Measurements from ENCODE around the gene DENND1A. TPM values are rescaled to one million over a fixed set of nuclear protein-coding genes. Genes with fewer than 3 reads are reported as not detected.
A peak's percentile ranks its signal among the peaks of the same experiment; 100 is the strongest.
"Not testable (repeated sequence)": the region's sequence is repeated elsewhere in the genome, so short reads cannot be mapped to it uniquely, and the experiment has no call there.

DENND1A gene
- total RNA-seq, 1 donor from 2014 or later: 13.6 TPM

DNA sequence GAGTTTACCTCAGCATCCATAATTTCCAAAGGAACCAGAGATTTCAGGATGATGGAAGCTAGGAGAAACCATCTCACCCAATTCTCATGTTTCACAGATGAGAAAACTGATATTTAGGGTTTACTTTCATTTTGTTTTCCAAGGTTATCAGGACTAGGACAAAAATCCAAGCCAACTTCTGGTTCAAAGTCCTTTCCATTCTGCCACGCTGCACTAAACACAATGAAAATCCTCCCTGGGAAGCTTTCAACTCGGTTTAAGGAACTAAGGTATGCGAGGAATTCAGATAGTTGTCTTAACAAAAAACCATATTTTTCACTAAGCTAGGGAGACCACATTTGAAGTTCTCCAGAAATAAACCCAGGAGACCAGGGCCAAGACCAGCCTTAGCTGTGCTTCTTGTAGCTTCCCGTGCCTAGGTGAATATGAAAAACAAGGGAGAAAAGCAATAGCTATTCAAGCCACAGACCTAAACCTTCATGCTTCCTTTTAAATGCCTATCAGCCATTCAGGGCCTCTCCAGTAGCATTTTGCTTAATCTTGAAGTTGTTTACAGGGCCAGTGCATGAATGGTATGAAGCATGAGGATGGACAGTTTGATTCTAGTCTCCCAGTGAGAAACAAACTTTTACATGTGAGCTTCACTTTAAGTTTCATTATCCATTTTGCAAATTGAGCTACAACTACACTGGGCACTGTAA is 167.9 kb downstream of the DENND1A start:
- intact Hi-C loops (cut with DNase I): no loop called here

DNA sequence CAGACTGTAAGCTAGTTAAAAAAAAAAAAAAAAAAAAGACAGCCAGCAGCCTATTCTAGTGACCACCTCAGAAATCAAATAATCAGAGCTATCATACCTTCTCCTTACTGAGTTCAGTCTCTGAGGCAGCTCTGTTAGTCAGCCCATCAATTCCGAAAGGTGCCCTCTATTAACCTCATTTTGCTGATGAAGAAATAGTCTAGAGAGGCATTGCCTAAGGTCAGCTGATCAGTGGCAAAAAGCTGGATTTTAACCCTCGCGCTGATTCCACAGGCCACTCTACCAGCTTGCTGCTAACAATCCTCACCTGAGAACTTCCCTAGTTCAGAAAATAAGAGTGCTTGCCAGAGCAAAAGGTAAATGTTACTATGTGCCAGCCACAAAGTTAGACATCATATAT is 172.0 kb downstream of the DENND1A start:
- DNase-seq (ENCODE audit: missing footprints) (no peak), ATAC-seq (peak; percentile 32)
- intact Hi-C loops (cut with DNase I): no loop called here

More for the DNA sequence above, 167.9 kb downstream of the DENND1A start:
- ATAC-seq: no peak
- no peak for DNase-seq (ENCODE audit: missing footprints)

DNA sequence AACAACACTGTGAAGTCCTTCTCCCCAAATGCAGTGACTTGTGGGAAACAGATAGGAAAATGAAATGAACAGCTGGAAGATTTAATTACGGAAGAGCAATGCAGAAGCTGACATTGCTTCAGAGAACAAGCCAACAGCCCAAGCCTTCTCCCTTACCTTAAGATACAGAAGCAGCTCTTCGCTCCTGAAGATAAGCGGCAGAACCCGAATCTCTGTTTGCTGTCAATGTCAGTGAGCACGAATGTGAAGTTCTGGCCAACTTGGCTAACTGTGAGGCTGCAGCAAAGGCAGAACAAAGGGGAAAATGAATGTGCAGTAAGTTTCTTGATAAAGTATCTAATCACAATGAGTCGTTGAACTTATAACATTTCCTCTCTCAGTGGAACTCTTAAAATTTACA is 172.4 kb downstream of the DENND1A start:
- DNase-seq (ENCODE audit: missing footprints) (no peak), ATAC-seq (peak; percentile 27)
- intact Hi-C loops (cut with DNase I): no loop called here

DNA sequence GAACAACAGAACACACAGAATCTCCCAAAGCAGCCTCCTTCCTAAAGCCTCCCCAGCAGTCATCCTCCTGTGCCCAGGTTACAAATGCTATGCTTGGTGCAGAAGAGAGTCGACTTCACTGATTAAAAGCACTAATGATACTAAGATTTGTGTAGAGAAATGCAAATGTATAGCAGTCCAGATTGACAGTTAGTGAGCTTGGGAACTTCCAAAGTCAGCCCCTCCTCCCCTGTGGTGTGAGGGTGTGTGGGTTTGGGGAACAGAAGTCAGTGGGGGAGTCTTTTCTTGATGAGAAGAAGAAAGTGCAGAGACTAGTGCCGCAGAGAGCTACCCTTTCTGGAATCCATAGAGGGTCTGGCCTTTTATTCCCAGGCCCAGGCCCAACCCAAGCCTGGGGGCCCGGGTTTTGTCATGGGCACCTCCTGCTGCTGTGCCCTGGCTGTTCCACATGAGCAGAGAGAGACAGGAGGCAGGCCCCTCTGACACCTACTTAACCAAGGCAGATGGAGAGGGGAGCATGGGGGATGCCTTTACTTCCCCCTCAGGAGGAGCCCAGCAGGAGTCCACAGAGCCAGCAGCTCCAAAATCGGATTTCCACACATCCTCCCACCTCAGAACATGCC is 173.3 kb downstream of the DENND1A start:
- no peak for ATAC-seq
- DNase-seq (ENCODE audit: missing footprints): no peak
- intact Hi-C loops (cut with DNase I): no loop called here

DNA sequence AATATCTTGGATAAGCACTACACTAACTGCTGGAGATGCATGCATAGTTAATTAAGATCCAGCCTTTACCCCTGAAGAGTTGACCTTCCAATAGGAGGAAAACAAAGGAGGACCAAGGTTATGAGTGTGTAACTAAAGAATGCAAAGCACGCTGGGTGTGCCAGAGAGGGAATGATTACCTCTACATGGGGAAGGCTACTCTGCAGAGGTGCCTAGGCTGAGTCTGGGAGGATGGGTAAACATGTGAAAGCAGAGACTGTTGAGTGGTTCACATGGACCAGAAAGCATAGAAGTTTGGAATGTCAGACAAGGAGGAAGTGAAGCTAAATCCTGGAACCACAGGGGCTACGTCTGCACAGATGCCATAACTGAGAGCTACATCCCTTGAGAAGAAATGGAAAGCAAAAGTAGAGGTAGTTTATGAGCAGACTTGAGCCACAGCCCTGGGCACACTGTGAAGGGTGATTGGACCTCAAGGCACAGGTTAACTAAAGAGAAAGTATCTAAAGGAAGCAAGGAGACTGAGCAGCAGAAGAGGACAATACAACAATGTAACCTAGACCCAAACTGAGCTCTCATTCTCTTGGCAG is 176.2 kb downstream of the DENND1A start:
- intact Hi-C loops (cut with DNase I): no loop called here
- ATAC-seq (no peak), DNase-seq (ENCODE audit: missing footprints) (no peak)

DNA sequence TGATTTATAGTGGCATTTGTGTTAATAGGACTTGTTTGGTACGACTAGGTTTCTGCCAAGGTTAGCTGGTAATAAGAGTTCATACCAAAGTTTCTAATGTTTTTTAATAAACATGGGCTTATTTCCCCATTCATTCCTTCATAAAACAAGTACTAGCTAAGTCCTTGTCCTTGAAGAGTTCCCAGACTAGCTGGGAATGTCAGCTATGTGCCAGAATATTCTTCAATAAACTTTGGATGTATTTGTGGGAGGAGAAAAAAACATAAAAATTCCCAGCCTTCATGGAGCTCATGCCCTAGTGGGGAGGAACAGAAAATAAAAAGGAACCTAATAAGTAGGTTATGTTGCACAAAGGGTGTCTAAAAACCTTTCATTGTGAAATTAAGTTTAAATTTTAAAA is 176.9 kb downstream of the DENND1A start:
- intact Hi-C loops (cut with DNase I): no loop called here
- DNase-seq (ENCODE audit: missing footprints) (no peak), ATAC-seq (no peak)

DNA sequence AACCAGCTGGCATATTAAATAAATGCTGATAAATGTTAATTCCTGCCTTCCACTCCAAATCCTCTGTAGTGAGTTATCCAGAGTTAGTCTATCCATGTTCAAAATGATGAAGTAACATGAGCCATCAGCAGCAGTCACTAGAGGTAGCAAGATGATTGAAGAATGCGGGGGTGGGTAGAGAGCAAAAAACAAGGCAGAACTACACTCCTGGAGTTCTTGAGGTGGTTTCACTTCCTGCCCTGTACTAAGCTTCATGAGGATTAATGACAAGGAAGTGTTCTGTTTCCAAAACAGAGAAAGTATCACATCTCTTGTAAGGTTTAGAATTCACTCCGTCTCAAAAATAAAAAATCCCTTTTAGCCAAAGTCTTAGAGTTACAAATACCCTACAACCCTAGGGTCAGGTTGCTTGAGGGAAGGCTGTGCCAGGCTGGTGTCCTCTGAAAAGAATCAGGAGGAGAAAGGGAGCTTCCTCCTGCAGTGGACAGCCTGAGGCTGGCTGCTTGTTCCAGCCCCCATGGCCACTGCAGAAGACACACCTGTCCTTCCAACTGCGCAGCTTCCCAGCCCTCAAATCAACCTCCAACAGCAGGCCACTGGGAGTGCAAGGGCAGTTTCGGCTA is 180.2 kb downstream of the DENND1A start:
- no peak for DNase-seq (ENCODE audit: missing footprints)
- no peak for ATAC-seq
- intact Hi-C loops (cut with DNase I): loop anchor here (10.0 kb wide), 1 partner anchor 175 kb away; no protein-coding TSS in a partner anchor

DNA sequence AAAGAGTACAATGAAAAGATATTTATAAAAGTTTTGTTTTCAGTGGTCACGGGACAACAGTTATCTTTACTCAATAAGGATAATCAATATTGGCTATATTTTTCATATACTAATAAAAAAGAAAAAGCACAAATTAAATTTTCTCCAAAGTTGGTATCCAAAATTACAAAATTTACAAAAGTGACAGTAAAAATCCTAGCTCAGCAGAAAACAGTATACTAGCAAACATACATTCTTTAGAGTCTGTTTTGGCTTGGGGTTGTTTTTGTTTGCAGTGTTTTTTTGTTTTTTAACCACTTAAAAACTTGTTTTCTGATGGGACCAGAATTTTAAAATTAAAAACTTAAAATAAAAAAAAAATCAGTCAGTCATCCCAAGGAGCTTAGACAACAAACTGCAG is 183.2 kb downstream of the DENND1A start:
- DNase-seq (ENCODE audit: missing footprints) (no peak), ATAC-seq (no peak)
- intact Hi-C loops (cut with DNase I): loop anchor here (10.0 kb wide), 1 partner anchor 178 kb away; no protein-coding TSS in a partner anchor

DNA sequence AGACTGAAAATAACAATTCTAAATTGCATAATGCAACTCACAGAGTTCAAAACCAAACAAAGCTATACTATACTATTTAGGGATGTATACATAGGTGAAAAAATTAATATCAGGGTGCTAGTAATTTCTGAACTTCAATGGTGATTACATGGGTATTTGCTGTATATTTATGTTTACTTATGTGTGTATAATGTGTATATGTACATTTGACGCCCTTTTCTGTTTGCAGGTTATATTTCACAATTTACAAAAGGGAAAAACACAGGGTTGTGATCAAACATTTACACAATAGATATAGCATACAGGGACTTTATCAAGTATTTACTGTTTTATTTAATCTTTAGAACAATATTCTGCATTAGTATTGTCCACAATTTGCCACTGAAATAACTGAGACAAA is 184.0 kb downstream of the DENND1A start:
- no peak for ATAC-seq
- intact Hi-C loops (cut with DNase I): loop anchor here (10.0 kb wide), 1 partner anchor 179 kb away; no protein-coding TSS in a partner anchor
- DNase-seq (ENCODE audit: missing footprints): no peak

DNA sequence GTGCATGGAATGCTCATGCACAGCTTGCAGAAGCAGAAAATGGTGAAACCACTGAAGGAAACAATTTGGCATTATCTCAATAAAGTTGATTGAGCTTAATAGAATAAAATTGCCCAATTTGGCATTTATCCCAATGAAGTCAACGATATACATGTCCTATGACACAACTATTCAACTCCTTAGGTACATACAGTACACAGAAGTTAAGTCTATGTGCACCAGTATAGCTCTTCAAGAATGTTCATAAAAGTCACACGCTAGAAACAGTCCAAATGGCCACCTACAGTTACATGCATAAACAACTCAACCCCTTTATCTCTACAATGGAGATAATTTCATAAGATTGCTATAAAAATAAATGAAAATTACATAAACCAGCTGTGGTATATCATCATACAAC is 184.5 kb downstream of the DENND1A start:
- intact Hi-C loops (cut with DNase I): loop anchor here (10.0 kb wide), 1 partner anchor 179 kb away; no protein-coding TSS in a partner anchor
- DNase-seq (ENCODE audit: missing footprints) (no peak), ATAC-seq (no peak)

DNA sequence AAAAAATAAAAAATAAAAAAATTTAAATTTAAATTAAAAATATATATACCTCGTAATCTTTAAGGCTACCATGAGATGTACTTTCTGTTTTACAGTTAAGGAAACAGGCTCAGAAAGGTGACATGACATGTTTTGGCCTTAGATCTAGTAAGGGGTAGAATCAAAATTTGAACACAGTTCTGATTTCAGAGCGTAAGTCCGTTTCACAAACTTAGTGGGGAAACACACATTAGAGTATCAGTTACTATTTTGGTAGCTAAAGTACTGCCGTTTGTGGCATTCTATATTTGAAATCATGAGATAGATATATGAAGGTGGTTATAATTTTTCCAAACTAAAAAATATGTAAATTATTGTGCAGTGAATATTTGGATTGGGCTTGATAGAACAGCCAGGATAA is 186.2 kb downstream of the DENND1A start:
- DNase-seq (ENCODE audit: missing footprints): no peak
- intact Hi-C loops (cut with DNase I): loop anchor here (5.0 to 10.0 kb wide), 2 partner anchors 101 to 181 kb away; no protein-coding TSS in a partner anchor
- no peak for ATAC-seq

DNA sequence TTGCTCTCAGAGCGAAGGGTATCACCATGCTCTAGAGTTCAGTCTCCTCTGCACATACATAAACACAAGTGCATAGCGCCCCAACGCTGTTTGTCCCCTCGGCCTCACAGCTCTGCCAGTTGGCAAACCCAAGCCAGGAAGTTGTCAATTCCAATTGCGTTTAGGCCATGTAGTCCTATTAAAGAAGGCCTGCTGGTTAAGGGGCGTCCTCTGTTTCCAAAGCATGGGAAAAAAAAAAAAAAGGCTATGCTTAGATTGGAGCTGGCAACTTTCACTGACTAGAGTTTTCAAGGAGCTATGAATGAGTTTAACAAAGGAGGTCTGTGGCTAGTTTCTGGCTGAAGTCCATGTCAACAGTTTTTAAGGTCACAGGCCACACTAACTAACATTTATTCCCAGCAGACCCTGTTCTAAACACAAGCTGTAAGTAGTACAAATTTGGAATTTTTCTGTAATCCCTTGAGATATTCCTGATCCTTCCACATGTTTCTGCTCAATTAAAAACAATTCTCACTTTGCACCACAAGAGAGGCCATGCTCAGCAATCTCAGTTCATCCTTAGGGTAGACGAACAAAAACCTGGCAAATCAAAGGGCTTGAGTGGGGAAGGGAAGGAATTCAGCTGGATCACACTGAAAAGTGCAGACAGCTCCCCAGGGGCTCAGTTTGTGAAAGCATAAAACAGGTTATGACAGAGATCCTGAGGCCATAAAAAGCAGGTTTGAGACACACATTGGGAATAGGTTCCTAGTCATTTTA is 187.7 kb downstream of the DENND1A start:
- DNase-seq (ENCODE audit: missing footprints) (peak; percentile 70), ATAC-seq (peak; percentile 94)
- intact Hi-C loops (cut with DNase I): loop anchor here (5.0 to 10.0 kb wide), 2 partner anchors 100 to 183 kb away; no protein-coding TSS in a partner anchor

DNA sequence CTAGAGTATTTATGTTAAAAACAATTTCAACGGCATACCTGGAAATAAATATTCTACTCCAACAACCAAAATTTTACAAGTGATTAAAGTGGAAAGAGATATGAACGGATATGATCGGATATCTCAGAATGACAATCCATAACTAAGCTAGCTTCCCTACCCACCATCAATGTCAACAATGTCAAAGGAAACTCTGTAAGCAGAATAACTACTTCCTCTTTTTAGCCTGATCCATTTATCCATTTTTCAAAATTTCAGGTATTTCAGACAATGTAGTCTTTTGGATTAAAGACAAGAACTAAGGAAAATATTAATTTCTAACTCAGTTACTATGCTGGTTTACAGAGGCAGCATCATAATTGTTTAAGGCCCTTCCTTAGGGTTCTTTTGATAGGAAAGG is 188.7 kb downstream of the DENND1A start:
- intact Hi-C loops (cut with DNase I): loop anchor here (5.0 to 10.0 kb wide), 2 partner anchors 99 to 184 kb away; no protein-coding TSS in a partner anchor
- DNase-seq (ENCODE audit: missing footprints) (no peak), ATAC-seq (no peak)

DNA sequence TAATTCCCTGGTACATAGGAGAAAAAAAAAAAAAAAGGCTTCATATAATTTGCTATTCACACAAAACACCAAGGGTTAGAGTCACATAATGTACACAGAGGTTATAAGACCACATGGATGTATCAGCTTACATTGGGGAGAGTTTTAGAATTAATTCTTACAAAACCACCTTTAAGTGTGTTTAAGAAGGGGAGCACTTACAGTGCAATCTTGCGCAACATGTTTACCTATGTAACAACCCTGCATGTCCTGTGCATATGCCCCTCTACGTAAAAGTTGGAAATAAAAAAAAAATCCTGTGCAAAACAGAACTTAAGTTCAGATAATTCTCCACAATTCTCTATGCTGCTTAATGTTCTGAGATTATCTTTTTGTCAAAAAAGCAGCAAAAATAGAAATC is 190.0 kb downstream of the DENND1A start:
- intact Hi-C loops (cut with DNase I): loop anchor here (5.0 to 10.0 kb wide), 2 partner anchors 98 to 185 kb away; no protein-coding TSS in a partner anchor
- DNase-seq (ENCODE audit: missing footprints): no peak
- no peak for ATAC-seq

DNA sequence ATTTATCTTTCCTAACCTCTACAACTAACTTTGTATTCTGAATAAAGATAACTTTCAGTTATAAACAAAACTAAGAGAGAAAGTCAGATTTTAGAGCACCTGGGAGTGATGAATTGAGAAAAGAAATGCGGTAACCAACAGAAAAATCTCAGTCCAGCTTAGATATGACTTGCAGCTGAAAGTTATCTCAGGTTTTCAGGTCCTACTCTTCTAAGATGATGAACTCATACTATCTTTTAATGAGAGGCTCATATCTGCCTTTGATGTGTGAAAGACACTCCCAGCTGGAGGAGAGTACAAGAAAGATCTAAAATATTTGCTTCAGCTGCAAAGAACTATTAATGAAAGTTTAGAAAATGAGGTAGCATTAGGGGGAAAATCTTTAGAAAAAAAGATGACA is 190.5 kb downstream of the DENND1A start:
- DNase-seq (ENCODE audit: missing footprints): no peak
- intact Hi-C loops (cut with DNase I): no loop called here
- ATAC-seq: no peak

DNA sequence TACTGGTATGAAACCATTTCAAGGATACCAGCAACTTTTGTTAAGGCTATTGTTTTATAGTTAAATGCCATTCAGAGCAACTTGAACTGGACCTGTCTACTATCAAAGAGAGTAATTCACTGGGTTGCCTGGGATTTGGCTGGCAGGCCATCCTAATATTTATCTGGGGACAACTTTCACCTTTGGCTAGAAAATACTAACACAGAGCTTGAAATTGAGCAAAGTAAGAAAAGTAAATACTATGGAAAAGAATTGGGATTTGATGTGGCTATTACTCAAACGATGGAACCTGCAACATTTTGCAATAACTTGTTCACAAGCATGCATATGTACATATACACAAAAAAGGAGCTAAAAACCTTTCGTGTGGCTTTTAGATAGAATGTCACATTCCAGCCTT is 191.3 kb downstream of the DENND1A start:
- no peak for DNase-seq (ENCODE audit: missing footprints)
- intact Hi-C loops (cut with DNase I): no loop called here
- no peak for ATAC-seq

DNA sequence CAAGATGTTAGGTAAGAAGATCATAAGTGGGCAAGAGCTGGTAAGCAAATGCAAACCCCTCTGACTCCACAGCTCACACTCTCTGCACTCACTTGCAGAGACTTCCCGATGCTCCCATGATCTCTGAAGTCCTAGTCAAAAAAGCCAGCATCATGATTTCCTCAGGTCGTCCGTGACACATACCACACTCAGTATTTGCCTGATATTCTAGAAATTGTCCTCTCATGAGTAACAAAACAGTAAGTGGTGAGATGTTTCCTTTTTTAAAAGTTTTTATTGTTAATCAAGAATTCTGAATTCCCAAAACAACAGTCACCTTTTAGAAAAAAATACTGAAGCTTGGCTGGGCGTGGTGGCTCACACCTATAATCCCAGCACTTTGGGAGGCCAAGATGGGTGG is 194.6 kb downstream of the DENND1A start:
- no peak for ATAC-seq
- DNase-seq (ENCODE audit: missing footprints): no peak
- intact Hi-C loops (cut with DNase I): no loop called here

DNA sequence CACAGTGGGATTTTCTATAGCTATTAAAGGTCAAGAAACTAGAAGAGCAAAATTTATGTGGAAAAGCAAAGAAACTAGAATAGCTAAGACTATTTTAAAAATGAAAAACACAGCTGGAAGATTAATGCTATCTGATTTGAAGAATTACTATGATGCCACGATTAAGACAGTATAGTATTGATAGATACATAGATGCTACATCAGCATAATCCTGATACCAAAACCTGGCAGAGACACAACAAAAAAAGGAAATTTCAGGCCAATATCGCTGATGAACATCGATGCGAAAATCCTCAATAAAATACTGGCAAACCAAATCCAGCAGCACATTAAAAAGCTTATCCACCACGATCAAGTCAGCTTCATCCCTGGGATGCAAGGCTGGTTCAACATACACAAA is 201.4 kb downstream of the DENND1A start:
- intact Hi-C loops (cut with DNase I); ATAC-seq; DNase-seq (ENCODE audit: missing footprints): not testable (repeated sequence)

DNA sequence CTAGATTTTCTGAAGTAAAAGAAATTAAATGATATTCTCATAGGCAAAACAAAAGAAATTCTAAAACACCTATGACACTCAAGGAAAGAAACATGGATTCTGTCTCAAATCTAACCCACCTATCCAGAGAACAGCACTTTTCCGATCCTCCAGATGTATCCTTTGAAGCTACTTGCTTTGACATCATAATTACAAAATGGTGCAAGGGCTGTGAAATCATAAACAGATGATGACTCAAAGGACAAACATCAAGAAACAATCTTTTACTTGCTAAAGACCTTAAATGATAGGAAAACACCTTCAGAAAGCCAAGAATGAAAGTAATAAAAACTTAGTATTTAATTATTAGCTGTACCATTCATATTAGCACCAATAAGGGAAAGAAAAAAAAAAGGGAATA is 202.6 kb downstream of the DENND1A start:
- ATAC-seq (no peak), DNase-seq (ENCODE audit: missing footprints) (no peak)
- intact Hi-C loops (cut with DNase I): no loop called here
